GM12878 (cell line): ENCODE measurements around the gene RASL11A. TPM values are rescaled to one million over a fixed set of nuclear protein-coding genes. Genes with fewer than 3 reads are reported as not detected.

Experiments
- ATAC-seq: fragments of 200-7000 bp; cut with Tn5 transposase; 3 replicates; pipeline ENCODE4 v1.9.1; 2020; ENCODE audit warnings: mild to moderate bottlenecking, moderate library complexity
- BruUV-seq: library from RNA; stranded (reverse); fragments of 400-500 nt; replicated peaks from 2 replicates; lab custom pipeline; 2021; lab: Mats Ljungman, UMichigan
- CTCF ChIA-PET: fragments of 300-600 bp; sonication (Branson Sonifier 250); formaldehyde crosslinking; extraction: SDS; loops from one replicate; lab custom pipeline; 2021; ENCODE audit warnings: inconsistent platforms; lab: Yijun Ruan, JAX
- POLR2A ChIA-PET: fragments of 350-600 bp; formaldehyde crosslinking; extraction: SDS; loops from one replicate; lab custom pipeline; 2021; ENCODE audit warnings: inconsistent platforms; lab: Charles Lee
- RAD21 ChIA-PET: fragments of 300-600 bp; sonication (Branson Sonifier 250); formaldehyde crosslinking; loops from one replicate; lab custom pipeline; 2023; ENCODE audit warnings: antibody characterized with exemption; ENCODE audit not compliant: unreplicated experiment; lab: Charles Lee
- SMC1A ChIA-PET: fragments of 300-600 bp; sonication (Branson Sonifier 250); formaldehyde crosslinking; loops from one replicate; lab custom pipeline; 2023; ENCODE audit not compliant: unreplicated experiment, uncharacterized antibody; lab: Charles Lee
- DNase-seq: peaks from one replicate; pipeline ENCODE4 v3.0.0-alpha.2; 2011; ENCODE audit warnings: low read depth, low spot score
- FAIRE-seq: peaks from 3 replicates; lab custom pipeline; 2011; peaks lifted over from hg19 to GRCh38; lab: Jason Lieb, UNC
- H2AFZ ChIP-seq: 2 replicates; pipeline ENCODE4 v1.6.0; 2011; ENCODE audit warnings: low read depth, low read length, control low read depth; ENCODE audit not compliant: control insufficient read depth
- H3K27ac ChIP-seq: 2 replicates; pipeline ENCODE4 v1.5.1; 2011; ENCODE audit warnings: control low read depth; ENCODE audit not compliant: control insufficient read depth, insufficient read depth
- H3K27me3 ChIP-seq, 2 experiments: replicated peaks in 1 of 2; 2 replicates each; pipeline versions ENCODE4 v1.6.0 to v1.6.1; 2011; ENCODE audit warnings: low read length in 1 of 2; ENCODE audit not compliant: control insufficient read depth in 2 of 2, insufficient read depth in 2 of 2
- H3K36me3 ChIP-seq, 2 experiments: 2 replicates each; pipeline ENCODE4 v1.5.1; 2011; ENCODE audit warnings: low read length in 1 of 2; ENCODE audit not compliant: control insufficient read depth in 2 of 2, insufficient read depth in 2 of 2
- H3K4me1 ChIP-seq: 2 replicates; pipeline ENCODE4 v1.6.1; 2011; ENCODE audit warnings: mild to moderate bottlenecking, low read length, moderate library complexity, mixed read lengths; ENCODE audit not compliant: control insufficient read depth, insufficient read depth
- H3K4me2 ChIP-seq: 2 replicates; pipeline ENCODE4 v1.6.0; 2011; ENCODE audit warnings: control low read depth; ENCODE audit not compliant: control insufficient read depth, insufficient read depth
- H3K4me3 ChIP-seq: fragments of 200-600 bp; sonication (generic); 2 replicates; pipeline ENCODE4 v1.5.1; 2016
- H3K79me2 ChIP-seq: 2 replicates; pipeline ENCODE4 v1.6.0; 2011; ENCODE audit warnings: low read length; ENCODE audit not compliant: control insufficient read depth, insufficient read depth
- H3K9ac ChIP-seq: 2 replicates; pipeline ENCODE4 v1.8.0; 2011; ENCODE audit warnings: low read length, control low read depth, mixed read lengths; ENCODE audit not compliant: control insufficient read depth, insufficient read depth
- H3K9me3 ChIP-seq: replicated peaks from 3 replicates; pipeline ENCODE4 v1.5.1; 2011; ENCODE audit warnings: mild to moderate bottlenecking, low read length; ENCODE audit not compliant: control insufficient read depth, insufficient read depth
- H4K20me1 ChIP-seq: 2 replicates; pipeline ENCODE4 v1.6.0; 2011; ENCODE audit not compliant: control insufficient read depth, insufficient read depth
- CHD1 ChIP-seq: IDR thresholded peaks from 2 replicates; pipeline ENCODE4 v1.6.1; 2012; ENCODE audit warnings: low read depth, low read length, improper control_type of control experiment
- E2F8 ChIP-seq: fragments of 450-650 bp; IDR thresholded peaks from 2 replicates; pipeline ENCODE4 v1.6.1; 2018; ENCODE audit warnings: mild to moderate bottlenecking, low read depth, moderate library complexity; ENCODE audit not compliant: partially characterized antibody
- ESRRA ChIP-seq: IDR thresholded peaks from 2 replicates; pipeline ENCODE4 v1.6.1; 2012; ENCODE audit warnings: mild to moderate bottlenecking, low read length, improper control_type of control experiment
- MEF2A ChIP-seq: IDR thresholded peaks from 2 replicates; pipeline ENCODE4 v1.6.1; 2011; ENCODE audit warnings: low read depth, mild to moderate bottlenecking, low read length, moderate library complexity; ENCODE audit not compliant: insufficient read depth
- MXI1 ChIP-seq: fragments of 150-350 bp; IDR thresholded peaks from 2 replicates; pipeline ENCODE4 v1.6.1; 2011; ENCODE audit warnings: low read depth, mild to moderate bottlenecking, inconsistent platforms, low read length, improper control_type of control experiment
- NBN ChIP-seq: fragments of 450-650 bp; IDR thresholded peaks from 2 replicates; pipeline ENCODE4 v1.6.1; 2016
- NR2C1 ChIP-seq: fragments of 450-650 bp; IDR thresholded peaks from 2 replicates; pipeline ENCODE4 v1.6.1; 2017; ENCODE audit warnings: antibody characterized with exemption, mild to moderate bottlenecking, moderate library complexity
- NRF1 ChIP-seq: conservative IDR thresholded peaks from 2 replicates; pipeline ENCODE4 v1.6.1; 2011; ENCODE audit warnings: mild to moderate bottlenecking, low read depth, low read length, improper control_type of control experiment
- RB1 ChIP-seq: fragments of 450-650 bp; formaldehyde crosslinking; IDR thresholded peaks from 2 replicates; pipeline ENCODE4 v1.6.1; 2017; ENCODE audit warnings: mild to moderate bottlenecking, borderline replicate concordance
- SIN3A ChIP-seq: IDR thresholded peaks from 2 replicates; pipeline ENCODE4 v1.6.1; 2012; ENCODE audit warnings: low read depth, low read length, improper control_type of control experiment
- STAT3 ChIP-seq: IDR thresholded peaks from 2 replicates; pipeline ENCODE4 v1.6.1; 2011; ENCODE audit warnings: low read depth, low read length, improper control_type of control experiment
- ZBTB11 ChIP-seq: fragments of 450-650 bp; formaldehyde crosslinking; IDR thresholded peaks from 2 replicates; pipeline ENCODE4 v1.5.0; 2022; ENCODE audit warnings: mild to moderate bottlenecking, missing genetic modification characterization
- ZNF217 ChIP-seq: fragments of 450-650 bp; IDR thresholded peaks from 2 replicates; pipeline ENCODE4 v1.6.1; 2017; ENCODE audit warnings: antibody characterized with exemption, mild to moderate bottlenecking
- WGBS: methylation state at CpG from one replicate; pipeline ENCODE4 v1.1.6; 2016; ENCODE audit warnings: low lambda C conversion rate; ENCODE audit not compliant: insufficient replicate concordance, insufficient coverage; ENCODE audit errors: missing lambda C conversion rate; 5-methylcytosine and 5-hydroxymethylcytosine counted together
- in situ Hi-C: fragments of 300-500 bp; cut with MboI; formaldehyde crosslinking; loops from 9 replicates; pipeline ENCODE4 v1.14.3; 2018; ENCODE audit warnings: mixed read lengths
- intact Hi-C: fragments of 100-400 bp; cut with micrococcal nuclease; formaldehyde crosslinking; loops from one replicate; pipeline ENCODE4 v1.14.2; 2022; ENCODE audit not compliant: unreplicated experiment
- polyA plus RNA-seq, 11 experiments: library from polyadenylated mRNA; depleted of rRNA in 4 of 11; unstranded in 6 of 11; stranded (reverse) in 5 of 11; fragments of >200 nt; fragmentation: Nextera tagmentation in 4 of 11; fragmentation: Illumina TruSeq in 1 of 11; extraction: Ambion mirVana in 4 of 11; extraction: Trizol in 1 of 11; gene quantifications; 1 replicate in 1 of 11; 2 replicates in 10 of 11; pipeline versions ENCODE4 v1.2.1 to v1.2.3, GENCODE V29; 2011 to 2016; ENCODE audit warnings: inconsistent platforms in 2 of 11, missing spikeins in 2 of 11, low read depth in 1 of 11
- total RNA-seq, 4 experiments: library from RNA; depleted of rRNA in 3 of 4; stranded (reverse); fragments of >200 nt in 3 of 4; fragmentation: Illumina TruSeq in 1 of 4; extraction: Trizol in 1 of 4; gene quantifications; 2 replicates each; pipeline versions ENCODE4 v1.2.1 to v1.2.3, GENCODE V29; 2013 to 2021
- TF ChIP-seq, protein P1 (sequence below): fragments of 150-350 bp; IDR thresholded peaks from 2 replicates; pipeline ENCODE4 v1.6.1; 2016; ENCODE audit warnings: low read depth, low read length

The RASL11A gene
- total and polyA plus RNA-seq, 10 of the 15 experiments (the other 5 are each of a cell fraction or from before 2014, with no cell fraction given) = 0.04 to 1.3 (median 0.41) TPM; not detected in 1

DNA sequence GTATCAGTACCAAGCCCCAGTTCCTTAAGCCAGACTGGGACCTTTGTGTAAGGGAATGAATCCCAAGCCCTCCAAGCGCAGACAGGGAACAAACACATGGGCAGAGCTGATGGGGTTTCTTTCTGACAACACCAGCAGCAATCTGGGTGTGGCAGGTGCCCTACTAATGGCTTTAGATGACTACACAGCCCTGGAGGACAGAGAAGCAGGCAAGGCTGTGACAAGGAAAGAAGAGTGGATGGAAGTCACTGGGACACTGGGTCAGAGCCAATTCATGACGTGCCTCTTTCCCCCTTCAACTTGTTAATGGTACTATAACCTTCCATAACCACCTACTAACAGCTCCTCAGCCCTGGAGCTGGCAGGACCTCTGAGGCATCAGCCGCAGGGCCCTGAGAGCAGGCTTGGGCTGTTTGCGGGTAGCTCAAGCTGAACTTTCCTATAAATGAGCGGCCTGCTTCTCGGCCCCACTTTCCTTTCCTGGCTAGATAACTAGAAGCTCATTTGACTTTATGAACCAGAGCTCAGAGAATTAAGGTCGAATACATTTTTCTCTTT, 38.9 kb downstream of the RASL11A start:
- no peak overlapping the region for H3K9ac ChIP-seq
- WGBS = 28% methylated on average over 7 of the region's 7 CpGs
- in situ Hi-C loops (no loop called here), intact Hi-C loops (no loop called here)
- no peaks in the 10 kb centered on the region for H3K9me3 ChIP-seq
- RAD21 ChIA-PET = no interaction called here
- TF ChIP-seq MEF2A (no peak), RB1 (no peak), ZNF217 (no peak), STAT3 (no peak), ZBTB11 (CRISPR knock-in tag) (no peak), CHD1 (no peak), NBN (no peak), SIN3A (no peak), MXI1 (no peak), NR2C1 (no peak), ESRRA (no peak), NRF1 (no peak), E2F8 (no peak)
- TF ChIP-seq, protein P1, sequence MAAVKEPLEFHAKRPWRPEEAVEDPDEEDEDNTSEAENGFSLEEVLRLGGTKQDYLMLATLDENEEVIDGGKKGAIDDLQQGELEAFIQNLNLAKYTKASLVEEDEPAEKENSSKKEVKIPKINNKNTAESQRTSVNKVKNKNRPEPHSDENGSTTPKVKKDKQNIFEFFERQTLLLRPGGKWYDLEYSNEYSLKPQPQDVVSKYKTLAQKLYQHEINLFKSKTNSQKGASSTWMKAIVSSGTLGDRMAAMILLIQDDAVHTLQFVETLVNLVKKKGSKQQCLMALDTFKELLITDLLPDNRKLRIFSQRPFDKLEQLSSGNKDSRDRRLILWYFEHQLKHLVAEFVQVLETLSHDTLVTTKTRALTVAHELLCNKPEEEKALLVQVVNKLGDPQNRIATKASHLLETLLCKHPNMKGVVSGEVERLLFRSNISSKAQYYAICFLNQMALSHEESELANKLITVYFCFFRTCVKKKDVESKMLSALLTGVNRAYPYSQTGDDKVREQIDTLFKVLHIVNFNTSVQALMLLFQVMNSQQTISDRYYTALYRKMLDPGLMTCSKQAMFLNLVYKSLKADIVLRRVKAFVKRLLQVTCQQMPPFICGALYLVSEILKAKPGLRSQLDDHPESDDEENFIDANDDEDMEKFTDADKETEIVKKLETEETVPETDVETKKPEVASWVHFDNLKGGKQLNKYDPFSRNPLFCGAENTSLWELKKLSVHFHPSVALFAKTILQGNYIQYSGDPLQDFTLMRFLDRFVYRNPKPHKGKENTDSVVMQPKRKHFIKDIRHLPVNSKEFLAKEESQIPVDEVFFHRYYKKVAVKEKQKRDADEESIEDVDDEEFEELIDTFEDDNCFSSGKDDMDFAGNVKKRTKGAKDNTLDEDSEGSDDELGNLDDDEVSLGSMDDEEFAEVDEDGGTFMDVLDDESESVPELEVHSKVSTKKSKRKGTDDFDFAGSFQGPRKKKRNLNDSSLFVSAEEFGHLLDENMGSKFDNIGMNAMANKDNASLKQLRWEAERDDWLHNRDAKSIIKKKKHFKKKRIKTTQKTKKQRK = no peak
- no peak overlapping the region for H3K27ac ChIP-seq
- H3K36me3 ChIP-seq = no peaks in the 10 kb centered on the region
- ATAC-seq (no peak), DNase-seq (no peak), FAIRE-seq (no peak)
- POLR2A ChIA-PET = no interaction called here
- no peak overlapping the region for H3K4me3 ChIP-seq
- H2AFZ ChIP-seq = no peak overlapping the region
- SMC1A ChIA-PET = interaction anchor here (0.9 kb wide), 1 partner anchor 9 kb away, joined by 3 read pairs; no protein-coding TSS in a partner anchor
- H3K4me1 ChIP-seq = no peaks in the 10 kb centered on the region
- H3K27me3 ChIP-seq = no peaks in the 10 kb centered on the region; a peak in 1 of 4 replicates
- CTCF ChIA-PET = interaction anchor here (1.6 kb wide), 1 partner anchor 30 kb away, joined by 3 read pairs; no protein-coding TSS in a partner anchor
- H3K79me2 ChIP-seq = no peaks in the 10 kb centered on the region
- no TSS peak for BruUV-seq
- H3K4me2 ChIP-seq = no peak overlapping the region
- H4K20me1 ChIP-seq = no peaks in the 10 kb centered on the region
